HCT116 (cell line): ENCODE data around the gene TFE3. TPM values are rescaled to one million over a fixed set of nuclear protein-coding genes. Genes with fewer than 3 reads are reported as not detected.

ENCODE experiments used
- ATAC-seq: fragments of 200-7000 bp; cut with Tn5 transposase; 2 replicates; pipeline ENCODE4 v1.9.1; 2020; ENCODE audit warnings: mild to moderate bottlenecking, moderate library complexity
- Bru-seq: library from RNA; stranded (reverse); fragments of 400-500 nt; gene quantifications from one replicate; lab custom pipeline; 2021; lab: Mats Ljungman, UMichigan
- BruChase-seq, 2 experiments: library from RNA; stranded (reverse); fragments of 400-500 nt; gene quantifications; one replicate each; lab custom pipeline; 2021; lab: Mats Ljungman, UMichigan
- BruUV-seq: library from RNA; stranded (reverse); fragments of 400-500 nt; replicated peaks from 2 replicates; lab custom pipeline; 2021; lab: Mats Ljungman, UMichigan
- CTCF ChIA-PET: fragments of 300-600 bp; sonication (Branson Sonifier 250); formaldehyde crosslinking; loops from one replicate; lab custom pipeline; 2021; ENCODE audit warnings: antibody characterized with exemption; lab: Charles Lee
- POLR2A ChIA-PET: fragments of 300-600, 350-600 bp; sonication (Branson Sonifier 250); formaldehyde crosslinking; loops from one replicate; lab custom pipeline; 2021; ENCODE audit warnings: antibody characterized with exemption; lab: Charles Lee
- RAD21 ChIA-PET, 2 experiments: fragments of 300-600 bp; sonication (Branson Sonifier 250); formaldehyde crosslinking; loops; one replicate each; lab custom pipeline; 2023; ENCODE audit warnings: low total read pairs in 2 of 2; ENCODE audit not compliant: uncharacterized antibody in 2 of 2, unreplicated experiment in 2 of 2, low non-redundant PET in 1 of 2; lab: Charles Lee
- DNase-seq: peaks from one replicate; pipeline ENCODE4 v3.0.0-alpha.2; 2010; ENCODE audit warnings: low read depth, low spot score
- H2AFZ ChIP-seq: fragments of 200-600 bp; shearing (Covaris generic), sonication (generic); 2 replicates; pipeline ENCODE4 v1.6.1; 2017; ENCODE audit warnings: low read depth, mixed run types, mixed read lengths, antibody characterized with exemption, low read length; ENCODE audit not compliant: poor library complexity, severe bottlenecking
- H3K27ac ChIP-seq: 2 replicates; pipeline ENCODE4 v1.5.1; 2012; ENCODE audit warnings: low read depth, low read length
- H3K27me3 ChIP-seq: fragments of 200-600 bp; sonication (generic); 2 replicates; pipeline ENCODE4 v1.6.1; 2016; ENCODE audit warnings: mixed run types, low read length, mixed read lengths; ENCODE audit not compliant: insufficient read depth
- H3K36me3 ChIP-seq, 2 experiments: fragments of 200-500 bp in 1 of 2; fragments of 200-600 bp in 1 of 2; sonication (Bioruptor generic) in 1 of 2; sonication (generic) in 1 of 2; 2 replicates each; pipeline versions ENCODE4 v1.5.1 to v1.6.1; 2014 to 2016; ENCODE audit warnings: low read length in 2 of 2, inconsistent platforms in 1 of 2, mixed read lengths in 1 of 2, mixed run types in 1 of 2; ENCODE audit not compliant: insufficient read depth in 2 of 2, control insufficient read depth in 1 of 2
- H3K4me1 ChIP-seq, 2 experiments: fragments of 200-600 bp in 1 of 2; sonication (generic) in 1 of 2; 2 replicates each; pipeline versions ENCODE4 v1.5.1 to v1.6.1; 2012 to 2017; ENCODE audit warnings: low read length in 2 of 2, inconsistent platforms in 1 of 2, mild to moderate bottlenecking in 1 of 2, mixed read lengths in 1 of 2, mixed run types in 1 of 2, moderate library complexity in 1 of 2; ENCODE audit not compliant: insufficient read depth in 2 of 2, control insufficient read depth in 1 of 2
- H3K4me2 ChIP-seq: fragments of 200-600 bp; sonication (generic); 2 replicates; pipeline ENCODE4 v1.6.1; 2017; ENCODE audit warnings: mixed run types, low read length, mixed read lengths
- H3K4me3 ChIP-seq, 2 experiments: fragments of 200-600 bp in 1 of 2; sonication (generic) in 1 of 2; replicated peaks in 1 of 2; 2 replicates each; pipeline ENCODE4 v1.5.1; 2011 to 2016; ENCODE audit warnings: low read length in 2 of 2, control low read depth in 1 of 2, low read depth in 1 of 2, mild to moderate bottlenecking in 1 of 2, mixed read lengths in 1 of 2, mixed run types in 1 of 2
- H3K79me2 ChIP-seq: fragments of 200-600 bp; sonication (generic); 2 replicates; pipeline ENCODE4 v1.6.1; 2017; ENCODE audit warnings: mild to moderate bottlenecking, mixed run types, low read length, moderate library complexity, mixed read lengths; ENCODE audit not compliant: insufficient read depth
- H3K9ac ChIP-seq: fragments of 200-600 bp; sonication (generic); 2 replicates; pipeline ENCODE4 v1.6.1; 2016; ENCODE audit warnings: low read length, mixed read lengths
- H3K9me2 ChIP-seq: fragments of 200-600 bp; sonication (generic), shearing (Covaris generic); 2 replicates; pipeline ENCODE4 v1.6.1; 2017; ENCODE audit warnings: mixed run types, mild to moderate bottlenecking, moderate library complexity; ENCODE audit not compliant: insufficient read depth
- H3K9me3 ChIP-seq, 2 experiments: fragments of 200-500 bp in 1 of 2; fragments of 200-600 bp in 1 of 2; sonication (Bioruptor generic) in 1 of 2; sonication (generic) in 1 of 2; 2 replicates each; pipeline ENCODE4 v1.6.1; 2014 to 2017; ENCODE audit warnings: low read length in 2 of 2, mixed read lengths in 2 of 2, inconsistent platforms in 1 of 2, low read depth in 1 of 2, mild to moderate bottlenecking in 1 of 2, mixed run types in 1 of 2, moderate library complexity in 1 of 2; ENCODE audit not compliant: control insufficient read depth in 1 of 2, insufficient read depth in 1 of 2
- H4K20me1 ChIP-seq: fragments of 200-600 bp; sonication (generic), shearing (Covaris generic); 2 replicates; pipeline ENCODE4 v1.6.1; 2017; ENCODE audit warnings: mixed run types, mild to moderate bottlenecking, moderate library complexity; ENCODE audit not compliant: insufficient read depth
- POLR2AphosphoS5 ChIP-seq: IDR thresholded peaks from 2 replicates; pipeline ENCODE4 v1.6.1; 2011; ENCODE audit warnings: mild to moderate bottlenecking, low read depth, low read length, moderate library complexity
- YY1 ChIP-seq: IDR thresholded peaks from 2 replicates; pipeline ENCODE4 v1.6.1; 2011; ENCODE audit warnings: low read length, low read depth, moderate library complexity, mild to moderate bottlenecking; ENCODE audit not compliant: insufficient replicate concordance; ENCODE audit errors: extremely low read depth
- ZFX ChIP-seq: fragments of 450-650 bp; IDR thresholded peaks from 2 replicates; pipeline ENCODE4 v1.6.1; 2017
- ZNF274 ChIP-seq: fragments of 200-500 bp; sonication (Bioruptor generic); IDR thresholded peaks from 2 replicates; pipeline ENCODE4 v1.6.1; 2014; ENCODE audit warnings: mild to moderate bottlenecking, low read depth, low read length, inconsistent platforms
- intact Hi-C: fragments of 100-400 bp; cut with micrococcal nuclease; formaldehyde crosslinking; loops from 2 replicates; pipeline ENCODE4 v1.10.0; 2022
- long read RNA-seq: library from polyadenylated mRNA; unstranded; transcript quantifications from one replicate; pipeline ENCODE4 v2.0.0, GENCODE V29; 2021; ENCODE audit not compliant: unreplicated experiment
- polyA plus RNA-seq: library from polyadenylated mRNA; unstranded; fragments of >200 nt; gene quantifications from 2 replicates; pipeline ENCODE4 v1.2.1, GENCODE V29; 2012; ENCODE audit warnings: missing spikeins
- total RNA-seq: library from RNA; stranded (reverse); gene quantifications from one replicate; pipeline ENCODE4 v1.2.1, GENCODE V29; 2021; ENCODE audit not compliant: unreplicated experiment
- TF ChIP-seq, protein P1 (sequence below), 3 experiments: fragments of 200-600 bp in 1 of 3; sonication (generic) in 1 of 3; IDR thresholded peaks in 2 of 3; conservative IDR thresholded peaks in 1 of 3; 2 replicates each; pipeline ENCODE4 v1.5.1; 2012 to 2017; ENCODE audit warnings: low read depth in 2 of 3, low read length in 2 of 3, antibody characterized with exemption in 1 of 3, borderline replicate concordance in 1 of 3, control low read depth in 1 of 3, mild to moderate bottlenecking in 1 of 3, mixed read lengths in 1 of 3, mixed run types in 1 of 3, moderate library complexity in 1 of 3; ENCODE audit not compliant: insufficient read depth in 1 of 3

Gene TFE3
- total RNA-seq (17.1 TPM), Bru-seq, nascent RNA (percentile 75 among the genes with signal in this experiment), BruChase-seq, experiment 1, labeled RNA remaining after a 6-hour chase (percentile 87 among the genes with signal in this experiment), BruChase-seq, experiment 2, labeled RNA remaining after a 2-hour chase (percentile 80 among the genes with signal in this experiment)
- polyA plus RNA-seq = 21.1 and 24.9 TPM in 2 replicates
- long read RNA-seq, transcript TFE3-201 (10 exons, 3,415 nt) = major isoform, 11 of 42 reads
- long read RNA-seq, transcript TFE3-204 (10 exons, 3,279 nt) = minor isoform, 9 of 42 reads
- long read RNA-seq, partial matches to known transcripts = 7 of 42 reads
- long read RNA-seq, other reads (novel, unspliced or antisense) = 14 of 42 reads

GRCh38 chrX:49043220-49043986, at the start of gene TFE3:
Gene TFE3, minus strand, starts transcription at chrX:49043357. Its CDS starts 131 bp downstream, at chrX:49043226.
- ChIA-PET RAD21 (no interaction called here), POLR2A (interaction anchor here (1.1 kb wide), 1 partner anchor 26 kb away, joined by 3 read pairs; no protein-coding TSS in a partner anchor), CTCF (interaction anchor here (0.7 to 1.7 kb wide), 3 partner anchors 13 to 152 kb away, joined by 3 to 5 read pairs (median 3); no protein-coding TSS in a partner anchor)
- Histone ChIP-seq H3K27ac (peak within 1 kb of the TSS; percentile 94), H3K27me3 (no peaks in the 10 kb centered on the region), H3K9ac (peak within 1 kb of the TSS; percentile 88), H2AFZ (no peak within 1 kb of the TSS), H3K9me3 (no peaks in the 10 kb centered on the region), H3K9me2 (no peaks in the 10 kb centered on the region), H3K4me2 (peak within 1 kb of the TSS; percentile 87), H3K79me2 (peaks cover 36% of the 10 kb centered on the region), H3K36me3 (peaks cover 4 to 5% of the 10 kb centered on the region in 2 experiments; a peak in 3 of 4 replicates), H3K4me3 (peak within 1 kb of the TSS; percentile 69), H3K4me1 (peaks cover 23 to 34% of the 10 kb centered on the region in 2 experiments), H4K20me1 (no peaks in the 10 kb centered on the region)
- DNase-seq (peak; percentile 95), ATAC-seq (peak; percentile 88)
- no peak for TF ChIP-seq ZNF274
- 0 out of 2 replicates have a peak, but pooled peaks have one; percentile 4 for TF ChIP-seq ZFX
- peak; percentile 68 for TF ChIP-seq POLR2AphosphoS5
- peak; percentile 4 for TF ChIP-seq YY1
- TF ChIP-seq, protein P1, sequence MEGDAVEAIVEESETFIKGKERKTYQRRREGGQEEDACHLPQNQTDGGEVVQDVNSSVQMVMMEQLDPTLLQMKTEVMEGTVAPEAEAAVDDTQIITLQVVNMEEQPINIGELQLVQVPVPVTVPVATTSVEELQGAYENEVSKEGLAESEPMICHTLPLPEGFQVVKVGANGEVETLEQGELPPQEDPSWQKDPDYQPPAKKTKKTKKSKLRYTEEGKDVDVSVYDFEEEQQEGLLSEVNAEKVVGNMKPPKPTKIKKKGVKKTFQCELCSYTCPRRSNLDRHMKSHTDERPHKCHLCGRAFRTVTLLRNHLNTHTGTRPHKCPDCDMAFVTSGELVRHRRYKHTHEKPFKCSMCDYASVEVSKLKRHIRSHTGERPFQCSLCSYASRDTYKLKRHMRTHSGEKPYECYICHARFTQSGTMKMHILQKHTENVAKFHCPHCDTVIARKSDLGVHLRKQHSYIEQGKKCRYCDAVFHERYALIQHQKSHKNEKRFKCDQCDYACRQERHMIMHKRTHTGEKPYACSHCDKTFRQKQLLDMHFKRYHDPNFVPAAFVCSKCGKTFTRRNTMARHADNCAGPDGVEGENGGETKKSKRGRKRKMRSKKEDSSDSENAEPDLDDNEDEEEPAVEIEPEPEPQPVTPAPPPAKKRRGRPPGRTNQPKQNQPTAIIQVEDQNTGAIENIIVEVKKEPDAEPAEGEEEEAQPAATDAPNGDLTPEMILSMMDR (IDR thresholded peaks at IDR 0.05 in 2 of 3, conservative IDR thresholded peaks at IDR 0.05 in 1 of 3; ENCODE audit: borderline replicate concordance in 1 of 3, insufficient read depth in 1 of 3, low read depth in 2 of 3, low read length in 2 of 3) = peak in 2 of 3 experiments; percentile 51 to 55; a peak in 3 of 6 replicates
- intact Hi-C loops = loop anchor here (2.0 to 10.0 kb wide), 3 partner anchors 41 to 121 kb away; partner anchors contain the start of genes GRIPAP1 and MAGIX
- no TSS peak for BruUV-seq
